Tibial artery (tissue), 4 donors: ENCODE measurements around the gene SDK2.

ENCODE experiments used
- DNase-seq, 2 donors: peaks; one replicate each; pipeline ENCODE4 v3.0.0-alpha.2; 2019
- H3K27ac ChIP-seq, 2 donors: fragments of 200-600 bp; sonication (generic) in 1 of 2; 1 replicate in 1 of 2; 2 replicates in 1 of 2; pipeline ENCODE4 v1.5.1; 2018 to 2019; ENCODE audit warnings: mild to moderate bottlenecking in 1 of 2
- H3K27me3 ChIP-seq, 2 donors: fragments of 200-600 bp; sonication (generic) in 1 of 2; one replicate each; pipeline versions ENCODE4 v1.5.1 to v1.6.0; 2016 to 2019
- H3K36me3 ChIP-seq, 3 donors: fragments of 200-600 bp; sonication (generic) in 2 of 3; one replicate each; pipeline ENCODE4 v1.5.1; 2016 to 2019; ENCODE audit warnings: mild to moderate bottlenecking in 2 of 3
- H3K4me1 ChIP-seq, 4 donors: fragments of 200-600 bp; sonication (generic) in 2 of 4; 1 replicate in 3 of 4; 2 replicates in 1 of 4; pipeline ENCODE4 v1.5.1; 2016 to 2019
- H3K4me3 ChIP-seq, 2 donors: fragments of 200-600 bp; sonication (generic) in 1 of 2; 1 replicate in 1 of 2; 2 replicates in 1 of 2; pipeline ENCODE4 v1.5.1; 2018 to 2019; ENCODE audit warnings: mild to moderate bottlenecking in 2 of 2
- H3K9me3 ChIP-seq, 3 donors: fragments of 200-600 bp; sonication (generic) in 1 of 3; one replicate each; pipeline ENCODE4 v1.5.1; 2016 to 2019
- intact Hi-C: fragments of 100-400 bp; cut with DNase I; formaldehyde crosslinking; loops from one replicate; pipeline ENCODE4 v1.15.0; 2023; ENCODE audit warnings: low total_unique reads
- TF ChIP-seq, protein P1 (sequence below), 2 experiments: fragments of 200-600 bp in 1 of 2; fragments of 450-650 bp in 1 of 2; IDR thresholded peaks; one replicate each; pipeline ENCODE4 v1.5.1; 2017 to 2019; ENCODE audit warnings: antibody characterized with exemption in 2 of 2, mild to moderate bottlenecking in 1 of 2, moderate library complexity in 1 of 2

The SDK2 gene

DNA sequence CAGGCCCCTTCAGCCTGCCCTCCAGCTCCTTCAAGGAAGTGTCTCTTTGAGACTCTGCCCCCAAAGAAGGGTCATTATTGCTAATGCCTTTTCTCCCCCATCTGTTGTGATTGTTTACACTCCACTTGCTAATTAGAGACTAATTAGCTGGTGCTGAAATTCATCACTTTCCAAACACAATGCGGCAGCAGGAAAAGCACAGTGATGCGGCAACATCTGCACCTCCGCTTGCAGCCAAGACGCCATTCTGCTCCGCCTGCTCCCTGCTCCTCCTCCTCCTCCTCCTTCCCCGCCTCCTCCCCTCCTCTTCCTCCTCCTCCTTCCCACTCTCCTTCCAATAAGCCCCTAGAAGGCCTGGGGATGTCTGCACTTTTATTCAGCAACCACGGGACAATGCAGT is 110.5 kb downstream of the SDK2 start:
- Histone ChIP-seq H3K36me3 (no peaks in the 10 kb centered on the region), H3K4me1 (peaks cover 0 to 4% (median 0%) of the 10 kb centered on the region in 4 donors)

DNA sequence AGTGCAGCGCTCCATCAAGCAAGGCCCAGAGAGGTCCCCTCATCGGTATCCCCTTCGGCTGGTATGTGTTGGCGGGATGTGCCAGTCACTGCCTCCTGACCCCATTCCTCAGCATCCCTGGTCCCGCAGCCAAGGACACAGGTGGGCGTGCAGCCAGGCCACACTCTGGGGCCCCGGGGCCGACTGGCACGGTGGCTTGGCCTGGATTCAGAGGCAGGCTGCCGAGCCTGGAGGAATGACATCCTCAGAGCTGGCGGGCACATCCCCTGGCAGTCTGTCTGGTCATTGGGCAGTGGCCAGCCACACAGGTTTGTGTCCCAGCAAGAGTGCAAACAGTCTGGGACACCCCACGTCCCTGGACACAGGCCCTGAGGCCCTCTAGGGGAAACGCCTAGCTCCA is 111.1 kb downstream of the SDK2 start:
- H3K4me3 ChIP-seq = no peak overlapping the region
- intact Hi-C loops = no loop called here
- peaks cover 0 to 4% (median 0%) of the 10 kb centered on the region in 4 donors for H3K4me1 ChIP-seq
- no peak for DNase-seq
- H3K27ac ChIP-seq = no peak overlapping the region
- H3K27me3 ChIP-seq = peaks cover 0 to 7% of the 10 kb centered on the region in 2 donors
- TF ChIP-seq, protein P1, sequence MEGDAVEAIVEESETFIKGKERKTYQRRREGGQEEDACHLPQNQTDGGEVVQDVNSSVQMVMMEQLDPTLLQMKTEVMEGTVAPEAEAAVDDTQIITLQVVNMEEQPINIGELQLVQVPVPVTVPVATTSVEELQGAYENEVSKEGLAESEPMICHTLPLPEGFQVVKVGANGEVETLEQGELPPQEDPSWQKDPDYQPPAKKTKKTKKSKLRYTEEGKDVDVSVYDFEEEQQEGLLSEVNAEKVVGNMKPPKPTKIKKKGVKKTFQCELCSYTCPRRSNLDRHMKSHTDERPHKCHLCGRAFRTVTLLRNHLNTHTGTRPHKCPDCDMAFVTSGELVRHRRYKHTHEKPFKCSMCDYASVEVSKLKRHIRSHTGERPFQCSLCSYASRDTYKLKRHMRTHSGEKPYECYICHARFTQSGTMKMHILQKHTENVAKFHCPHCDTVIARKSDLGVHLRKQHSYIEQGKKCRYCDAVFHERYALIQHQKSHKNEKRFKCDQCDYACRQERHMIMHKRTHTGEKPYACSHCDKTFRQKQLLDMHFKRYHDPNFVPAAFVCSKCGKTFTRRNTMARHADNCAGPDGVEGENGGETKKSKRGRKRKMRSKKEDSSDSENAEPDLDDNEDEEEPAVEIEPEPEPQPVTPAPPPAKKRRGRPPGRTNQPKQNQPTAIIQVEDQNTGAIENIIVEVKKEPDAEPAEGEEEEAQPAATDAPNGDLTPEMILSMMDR (IDR thresholded peaks at IDR 0.05) = no peak
- no peaks in the 10 kb centered on the region for H3K9me3 ChIP-seq
- H3K36me3 ChIP-seq = no peaks in the 10 kb centered on the region

More for the DNA sequence above, 110.5 kb downstream of the SDK2 start:
- TF ChIP-seq, protein P1 (IDR thresholded peaks at IDR 0.05) = no peak
- no peak for DNase-seq
- peaks cover 0 to 7% of the 10 kb centered on the region in 2 donors for H3K27me3 ChIP-seq
- no peak overlapping the region for H3K27ac ChIP-seq
- no peak overlapping the region for H3K4me3 ChIP-seq
- H3K9me3 ChIP-seq = no peaks in the 10 kb centered on the region
- intact Hi-C loops = no loop called here

DNA sequence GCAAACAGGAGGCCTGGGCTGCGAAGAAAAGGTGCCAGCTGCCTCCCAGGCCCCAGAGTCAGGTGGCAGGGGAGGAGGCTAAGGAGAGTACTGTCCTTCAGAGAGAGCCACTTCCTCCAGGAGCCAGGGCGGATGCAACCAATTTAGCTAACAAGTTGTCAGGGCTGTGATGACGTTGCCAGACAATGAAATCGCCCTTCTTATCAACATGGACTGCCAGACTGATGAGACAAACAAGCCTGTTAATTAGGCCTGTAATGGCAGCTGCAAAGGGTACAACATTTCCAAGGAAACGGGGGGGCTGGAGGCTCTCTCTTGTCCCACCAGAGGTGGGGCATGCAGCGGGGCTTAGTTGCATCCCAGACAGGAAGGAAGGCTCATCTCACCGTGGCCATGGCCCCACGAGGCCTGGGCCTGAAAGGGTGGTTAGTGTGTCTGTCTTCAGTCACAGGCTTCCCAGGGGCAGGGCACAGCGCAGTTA is 111.8 kb downstream of the SDK2 start:
- TF ChIP-seq, protein P1 (IDR thresholded peaks at IDR 0.05) = no peak
- Histone ChIP-seq H3K9me3 (no peaks in the 10 kb centered on the region), H3K4me1 (peaks cover 0 to 4% (median 0%) of the 10 kb centered on the region in 4 donors), H3K4me3 (no peak overlapping the region), H3K27me3 (peaks cover 0 to 7% of the 10 kb centered on the region in 2 donors), H3K36me3 (no peaks in the 10 kb centered on the region), H3K27ac (no peak overlapping the region)
- intact Hi-C loops = no loop called here
- DNase-seq = no peak

DNA sequence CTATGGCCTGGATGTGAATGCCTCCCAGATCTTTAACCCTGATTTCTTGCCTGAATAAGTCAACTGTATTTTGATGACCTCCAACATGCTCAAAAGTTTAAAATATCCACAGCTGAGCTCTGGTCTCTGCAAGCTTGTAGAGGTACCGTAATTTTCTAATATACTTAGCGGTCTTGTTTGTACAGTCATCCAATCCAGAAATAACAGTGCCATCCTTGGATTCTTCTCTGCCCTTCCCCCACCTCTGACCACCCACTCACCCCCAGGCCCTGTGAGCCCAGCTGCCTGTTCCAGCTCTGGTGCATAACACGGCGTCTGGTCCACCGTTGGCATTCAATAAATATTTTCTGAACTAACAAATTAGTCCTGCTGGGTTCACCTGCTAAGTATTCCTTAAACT is 113.1 kb downstream of the SDK2 start:
- Histone ChIP-seq H3K27me3 (no peaks in the 10 kb centered on the region), H3K36me3 (no peaks in the 10 kb centered on the region), H3K9me3 (no peaks in the 10 kb centered on the region), H3K4me1 (peaks cover 0 to 4% (median 0%) of the 10 kb centered on the region in 4 donors), H3K27ac (no peak overlapping the region), H3K4me3 (no peak overlapping the region)
- intact Hi-C loops = no loop called here
- TF ChIP-seq, protein P1 (IDR thresholded peaks at IDR 0.05) = no peak
- no peak for DNase-seq

DNA sequence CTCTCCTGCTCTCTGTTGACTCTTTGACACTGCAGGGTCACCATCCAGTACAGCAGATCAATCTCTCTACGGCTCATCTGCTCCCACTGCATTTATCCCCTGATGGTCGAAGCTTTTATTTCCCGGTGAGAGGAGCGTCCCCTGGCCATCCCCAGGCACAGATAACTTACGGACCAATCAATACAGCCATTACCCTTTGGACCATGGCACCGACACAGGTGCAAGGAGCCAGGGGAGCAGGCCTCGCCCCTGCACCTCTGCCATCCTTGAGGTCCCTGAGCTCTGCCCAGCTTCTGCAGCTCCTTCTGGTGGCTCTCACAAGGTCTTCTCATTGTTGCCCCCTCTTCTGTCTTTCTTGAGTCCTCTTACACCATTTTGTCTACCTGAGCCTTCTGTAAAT is 115.6 kb downstream of the SDK2 start:
- no peaks in the 10 kb centered on the region for H3K9me3 ChIP-seq
- DNase-seq = no peak
- H3K4me1 ChIP-seq = peaks cover 0 to 4% (median 0%) of the 10 kb centered on the region in 4 donors
- no peaks in the 10 kb centered on the region for H3K36me3 ChIP-seq
- no peaks in the 10 kb centered on the region for H3K27me3 ChIP-seq
- TF ChIP-seq, protein P1 (IDR thresholded peaks at IDR 0.05) = no peak
- H3K27ac ChIP-seq = no peak overlapping the region
- no peak overlapping the region for H3K4me3 ChIP-seq
- intact Hi-C loops = loop anchor here (5.0 kb wide), 1 partner anchor 289 kb away; no protein-coding TSS in a partner anchor

DNA sequence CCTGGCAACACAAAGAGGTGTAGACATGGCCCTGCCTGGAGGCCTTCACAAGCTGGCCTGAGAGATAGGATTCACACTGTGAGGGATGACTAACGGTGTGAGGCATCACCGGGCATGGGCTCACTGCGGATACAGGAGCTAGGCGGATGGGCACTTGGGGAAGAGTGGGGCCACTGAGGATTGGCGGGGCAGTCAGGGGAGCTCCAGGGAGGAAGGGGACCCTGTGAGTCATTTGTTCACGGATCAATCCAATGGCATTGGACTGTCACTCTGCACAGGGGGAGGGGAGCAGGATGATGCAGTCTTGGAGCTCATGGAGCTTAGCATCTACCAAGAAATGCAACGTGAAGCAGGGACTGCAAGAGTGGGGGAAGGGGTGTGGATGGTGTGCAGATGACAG is 117.3 kb downstream of the SDK2 start:
- no peaks in the 10 kb centered on the region for H3K27me3 ChIP-seq
- no peaks in the 10 kb centered on the region for H3K9me3 ChIP-seq
- no peak overlapping the region for H3K4me3 ChIP-seq
- H3K4me1 ChIP-seq = no peaks in the 10 kb centered on the region
- H3K27ac ChIP-seq = no peak overlapping the region
- no peaks in the 10 kb centered on the region for H3K36me3 ChIP-seq
- DNase-seq = no peak
- intact Hi-C loops = loop anchor here (5.0 kb wide), 1 partner anchor 290 kb away; no protein-coding TSS in a partner anchor
- TF ChIP-seq, protein P1 (IDR thresholded peaks at IDR 0.05) = no peak
